Measurements from ENCODE around the gene SLC25A26. TPM values are rescaled to one million over a fixed set of nuclear protein-coding genes. Genes with fewer than 3 reads are reported as not detected.

The SLC25A26 gene, protein sequence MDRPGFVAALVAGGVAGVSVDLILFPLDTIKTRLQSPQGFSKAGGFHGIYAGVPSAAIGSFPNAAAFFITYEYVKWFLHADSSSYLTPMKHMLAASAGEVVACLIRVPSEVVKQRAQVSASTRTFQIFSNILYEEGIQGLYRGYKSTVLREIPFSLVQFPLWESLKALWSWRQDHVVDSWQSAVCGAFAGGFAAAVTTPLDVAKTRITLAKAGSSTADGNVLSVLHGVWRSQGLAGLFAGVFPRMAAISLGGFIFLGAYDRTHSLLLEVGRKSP
- 28.3 and 39.0 TPM in 2 replicates for total RNA-seq

- Histone ChIP-seq H3K4me3 (ENCODE audit: low read depth, low read length) (peak within 1 kb of the TSS; percentile 84), H3K27me3 (ENCODE audit: control insufficient read depth, insufficient read depth, low read length) (no peaks in the 10 kb centered on the region), H3K36me3 (ENCODE audit: control insufficient read depth, insufficient read depth, low read length) (no peaks in the 10 kb centered on the region)
- no peak for TF ChIP-seq CTCF (IDR thresholded peaks at IDR 0.05; ENCODE audit: insufficient read depth, low read length, severe bottlenecking)
- FAIRE-seq, result no peak
- DNase-seq (ENCODE audit: low read depth), result peak; percentile 94
These were observed at the start of gene SLC25A26 for GRCh38 chr3:66220602-66221377. Gene SLC25A26, plus strand, starts transcription at chr3:66221001. Its CDS starts 94 bp downstream, at chr3:66221095.

DNA sequence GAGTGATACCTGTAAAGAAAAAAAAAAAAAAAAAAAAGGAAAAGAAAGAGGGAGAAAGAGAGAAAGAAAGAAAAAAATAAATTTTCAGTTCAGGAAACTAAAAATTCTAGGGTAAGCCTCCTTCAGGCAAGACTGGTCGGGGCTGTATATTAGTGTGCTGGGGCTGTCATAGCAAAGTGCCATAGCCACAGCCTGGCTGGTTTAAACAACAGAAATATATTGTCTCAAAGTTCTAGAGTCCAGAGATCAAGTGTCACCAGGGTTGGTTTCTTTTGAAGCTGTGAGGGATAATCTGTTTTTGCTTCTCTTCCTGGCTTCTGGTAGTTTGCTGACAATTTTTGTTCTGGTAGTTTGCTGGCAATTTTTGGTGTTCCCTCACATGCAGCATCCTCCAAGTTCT, 48.4 kb upstream of the SLC25A26 start:
- TF ChIP-seq CTCF (IDR thresholded peaks at IDR 0.05; ENCODE audit: insufficient read depth, low read length, severe bottlenecking), result no peak
- Histone ChIP-seq H3K4me3 (ENCODE audit: low read depth, low read length) (no peak overlapping the region), H3K36me3 (ENCODE audit: control insufficient read depth, insufficient read depth, low read length) (no peaks in the 10 kb centered on the region), H3K27me3 (ENCODE audit: control insufficient read depth, insufficient read depth, low read length) (no peaks in the 10 kb centered on the region)
- DNase-seq (ENCODE audit: low read depth), result no peak
- no peak for FAIRE-seq

- no peak for DNase-seq (ENCODE audit: low read depth)
- no peak for FAIRE-seq
- no peaks in the 10 kb centered on the region for H3K27me3 ChIP-seq (ENCODE audit: control insufficient read depth, insufficient read depth, low read length)
- H3K4me3 ChIP-seq (ENCODE audit: low read depth, low read length), result no peak overlapping the region
- no peaks in the 10 kb centered on the region for H3K36me3 ChIP-seq (ENCODE audit: control insufficient read depth, insufficient read depth, low read length)
- TF ChIP-seq CTCF (IDR thresholded peaks at IDR 0.05; ENCODE audit: insufficient read depth, low read length, severe bottlenecking), result no peak
These were observed 43.8 kb upstream of the SLC25A26 start for GRCh38 chr3:66177026-66177425.

GRCh38 chr3:66178206-66178605, 42.6 kb upstream of the SLC25A26 start:
- Histone ChIP-seq H3K27me3 (ENCODE audit: control insufficient read depth, insufficient read depth, low read length) (no peaks in the 10 kb centered on the region), H3K4me3 (ENCODE audit: low read depth, low read length) (no peak overlapping the region), H3K36me3 (ENCODE audit: control insufficient read depth, insufficient read depth, low read length) (no peaks in the 10 kb centered on the region)
- no peak for FAIRE-seq
- no peak for DNase-seq (ENCODE audit: low read depth)
- TF ChIP-seq CTCF (IDR thresholded peaks at IDR 0.05; ENCODE audit: insufficient read depth, low read length, severe bottlenecking), result no peak

DNA sequence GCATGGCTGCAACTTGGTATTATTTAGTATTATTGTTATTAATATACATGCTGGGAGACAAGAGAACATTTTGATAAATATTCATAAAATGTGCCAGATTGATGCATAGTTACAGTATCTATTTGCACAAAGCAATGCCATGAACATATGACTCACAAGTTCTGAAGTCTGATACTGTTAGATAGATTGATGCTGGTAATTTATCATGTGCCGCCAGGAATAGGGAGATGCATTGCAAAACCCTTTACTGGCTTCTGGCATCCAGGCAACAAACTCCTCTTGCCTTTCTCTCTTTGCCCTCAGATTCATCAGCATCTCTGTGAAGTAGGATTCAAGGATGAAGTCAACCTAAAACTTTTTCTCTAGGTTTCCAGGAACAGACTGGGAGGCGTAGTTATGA, 41.0 kb upstream of the SLC25A26 start:
- FAIRE-seq (no peak), DNase-seq (ENCODE audit: low read depth) (no peak)
- no peak for TF ChIP-seq CTCF (IDR thresholded peaks at IDR 0.05; ENCODE audit: insufficient read depth, low read length, severe bottlenecking)
- H3K4me3 ChIP-seq (ENCODE audit: low read depth, low read length), result no peak overlapping the region
- H3K36me3 ChIP-seq (ENCODE audit: control insufficient read depth, insufficient read depth, low read length), result no peaks in the 10 kb centered on the region
- H3K27me3 ChIP-seq (ENCODE audit: control insufficient read depth, insufficient read depth, low read length), result no peaks in the 10 kb centered on the region

Measured in bronchial epithelial cell (primary cell).